Left forelimb (tissue), 1 donor: ENCODE results near the gene NXPH4.

ENCODE experiments used
- DNase-seq: peaks from one replicate; pipeline ENCODE4 v3.0.0-alpha.2; 2018; ENCODE audit warnings: low spot score

NXPH4 gene

GRCh38 chr12:57203791-57204190 is 12.8 kb upstream of the NXPH4 start:
- no peak for DNase-seq

GRCh38 chr12:57204454-57204853 is 12.1 kb upstream of the NXPH4 start:
- no peak for DNase-seq

GRCh38 chr12:57205186-57205585 is 11.4 kb upstream of the NXPH4 start:
- DNase-seq: no peak

- DNase-seq: no peak
Measured at GRCh38 chr12:57205931-57206330, 10.7 kb upstream of the NXPH4 start.

- DNase-seq: no peak
Measured at GRCh38 chr12:57207731-57208630, 8.6 kb upstream of the NXPH4 start.

- no peak for DNase-seq
Measured at GRCh38 chr12:57208631-57209282, 7.8 kb upstream of the NXPH4 start.

- DNase-seq: no peak
Measured at GRCh38 chr12:57209916-57210315, 6.7 kb upstream of the NXPH4 start.

GRCh38 chr12:57210461-57210860 is 6.1 kb upstream of the NXPH4 start:
- DNase-seq: no peak

GRCh38 chr12:57210926-57211692 is 5.5 kb upstream of the NXPH4 start:
- no peak for DNase-seq

GRCh38 chr12:57211791-57212700 is 4.5 kb upstream of the NXPH4 start:
- no peak for DNase-seq

- no peak for DNase-seq
Measured at GRCh38 chr12:57212701-57213057, 3.9 kb upstream of the NXPH4 start.

- peak; percentile 91 for DNase-seq
Measured at GRCh38 chr12:57213058-57213715, 3.4 kb upstream of the NXPH4 start.

GRCh38 chr12:57213763-57214397 is 2.7 kb upstream of the NXPH4 start:
- DNase-seq: no peak

GRCh38 chr12:57214398-57214781 is 2.2 kb upstream of the NXPH4 start:
- no peak for DNase-seq

GRCh38 chr12:57215065-57215464 is 1.5 kb upstream of the NXPH4 start:
- no peak for DNase-seq

- DNase-seq: no peak
Measured at GRCh38 chr12:57215668-57216013, 953 bp upstream of the NXPH4 start.

- DNase-seq: no peak
Measured at GRCh38 chr12:57216921-57217879, 606 bp downstream of the NXPH4 start.

- DNase-seq: no peak
Measured at GRCh38 chr12:57218030-57218853, 1.6 kb downstream of the NXPH4 start.
